HepG2 (cell line): ENCODE measurements around the gene SPTAN1. TPM values are rescaled to one million over a fixed set of nuclear protein-coding genes. Genes with fewer than 3 reads are reported as not detected.

ENCODE experiments used
- AGO2 ChIP-seq: fragments of 200-400 bp; formaldehyde crosslinking; optimal IDR thresholded peaks from 2 replicates; pipeline ENCODE3; 2017; ENCODE audit warnings: mild to moderate bottlenecking, low read depth, low read length, moderate library complexity
- CBX5 ChIP-seq: sonication (generic); formaldehyde crosslinking; IDR thresholded peaks from 2 replicates; pipeline ENCODE4 v1.4.0; 2020; ENCODE audit warnings: missing genetic modification reagents, borderline replicate concordance
- ETV5 ChIP-seq: IDR thresholded peaks from 2 replicates; pipeline ENCODE4 v1.6.1; 2018; ENCODE audit warnings: missing biosample characterization, missing genetic modification reagents, inconsistent platforms, borderline replicate concordance
- FOXP1 ChIP-seq, 2 experiments: fragments of 450-650 bp in 1 of 2; IDR thresholded peaks; 2 replicates each; pipeline ENCODE4 v1.6.1; 2017 to 2018; ENCODE audit warnings: antibody characterized with exemption in 1 of 2
- KDM5B ChIP-seq: sonication (generic); formaldehyde crosslinking; IDR thresholded peaks from 2 replicates; pipeline ENCODE4 v1.4.0; 2020; ENCODE audit warnings: missing genetic modification reagents, mild to moderate bottlenecking, borderline replicate concordance
- KMT2B ChIP-seq: IDR thresholded peaks from 2 replicates; pipeline ENCODE4 v1.6.1; 2016; ENCODE audit warnings: missing genetic modification reagents, missing compliant biosample characterization
- MIXL1 ChIP-seq: IDR thresholded peaks from 2 replicates; pipeline ENCODE4 v1.6.1; 2016
- MXD4 ChIP-seq: IDR thresholded peaks from 2 replicates; pipeline ENCODE4 v1.6.1; 2016; ENCODE audit warnings: mild to moderate bottlenecking, missing biosample characterization, missing genetic modification reagents
- TEAD2 ChIP-seq: sonication (generic); formaldehyde crosslinking; IDR thresholded peaks from 2 replicates; pipeline ENCODE4 v1.9.0; 2021; ENCODE audit warnings: missing genetic modification reagents
- ZNF550 ChIP-seq: sonication (generic); formaldehyde crosslinking; IDR thresholded peaks from 2 replicates; pipeline ENCODE4 v1.4.0; 2020; ENCODE audit warnings: mild to moderate bottlenecking, missing genetic modification reagents, borderline replicate concordance
- ZNF790 ChIP-seq: sonication (generic); formaldehyde crosslinking; IDR thresholded peaks from 2 replicates; pipeline ENCODE4 v1.8.0; 2022; ENCODE audit warnings: missing genetic modification reagents, mild to moderate bottlenecking, borderline replicate concordance
- ZNF83 ChIP-seq: sonication (generic); formaldehyde crosslinking; IDR thresholded peaks from 2 replicates; pipeline ENCODE4 v1.4.0; 2020; ENCODE audit warnings: missing genetic modification reagents, mild to moderate bottlenecking, borderline replicate concordance
- polyA plus RNA-seq, 8 experiments: library from polyadenylated mRNA; depleted of rRNA in 3 of 8; stranded (reverse) in 7 of 8; unstranded in 1 of 8; fragments of >200 nt; fragmentation: Illumina TruSeq in 4 of 8; extraction: Trizol in 4 of 8; gene quantifications; 2 replicates each; pipeline versions ENCODE4 v1.2.1 to v1.2.3, GENCODE V29; 2011 to 2016; ENCODE audit warnings: low read depth in 4 of 8, missing spikeins in 1 of 8, mixed read lengths in 1 of 8; ENCODE audit not compliant: insufficient read depth in 1 of 8
- total RNA-seq, 5 experiments: library from RNA; depleted of rRNA; stranded (reverse); fragments of >200 nt; fragmentation: Illumina TruSeq; extraction: Trizol; gene quantifications; 2 replicates each; pipeline ENCODE4 v1.2.3, GENCODE V29; 2016; ENCODE audit warnings: low read depth in 1 of 5
- TF ChIP-seq, protein P1 (sequence below): sonication (generic); formaldehyde crosslinking; IDR thresholded peaks from 2 replicates; pipeline ENCODE4 v1.4.0; 2020; ENCODE audit warnings: mild to moderate bottlenecking, missing genetic modification reagents
- TF ChIP-seq, protein P2 (sequence below): sonication (generic); formaldehyde crosslinking; IDR thresholded peaks from 2 replicates; pipeline ENCODE4 v1.4.0; 2020; ENCODE audit warnings: missing genetic modification reagents
- TF ChIP-seq, protein P3 (sequence below): fragments of 450-650 bp; IDR thresholded peaks from 2 replicates; pipeline ENCODE4 v1.6.1; 2017; ENCODE audit warnings: mild to moderate bottlenecking
- TF ChIP-seq, protein P4 (sequence below): sonication (generic); formaldehyde crosslinking; IDR thresholded peaks from 2 replicates; pipeline ENCODE4 v1.4.0; 2020; ENCODE audit warnings: missing genetic modification reagents
- TF ChIP-seq, protein P5 (sequence below): sonication (generic); formaldehyde crosslinking; IDR thresholded peaks from 2 replicates; pipeline ENCODE4 v1.4.0; 2020; ENCODE audit warnings: missing genetic modification reagents
- TF ChIP-seq, protein P6 (sequence below): sonication (generic); formaldehyde crosslinking; IDR thresholded peaks from 2 replicates; pipeline ENCODE4 v1.5.0; 2020; ENCODE audit warnings: missing genetic modification reagents

The SPTAN1 gene
- total and polyA plus RNA-seq, 2 of the 13 experiments (the other 11 are each of a cell fraction or from before 2014, with no cell fraction given) = 106 to 111 TPM

DNA sequence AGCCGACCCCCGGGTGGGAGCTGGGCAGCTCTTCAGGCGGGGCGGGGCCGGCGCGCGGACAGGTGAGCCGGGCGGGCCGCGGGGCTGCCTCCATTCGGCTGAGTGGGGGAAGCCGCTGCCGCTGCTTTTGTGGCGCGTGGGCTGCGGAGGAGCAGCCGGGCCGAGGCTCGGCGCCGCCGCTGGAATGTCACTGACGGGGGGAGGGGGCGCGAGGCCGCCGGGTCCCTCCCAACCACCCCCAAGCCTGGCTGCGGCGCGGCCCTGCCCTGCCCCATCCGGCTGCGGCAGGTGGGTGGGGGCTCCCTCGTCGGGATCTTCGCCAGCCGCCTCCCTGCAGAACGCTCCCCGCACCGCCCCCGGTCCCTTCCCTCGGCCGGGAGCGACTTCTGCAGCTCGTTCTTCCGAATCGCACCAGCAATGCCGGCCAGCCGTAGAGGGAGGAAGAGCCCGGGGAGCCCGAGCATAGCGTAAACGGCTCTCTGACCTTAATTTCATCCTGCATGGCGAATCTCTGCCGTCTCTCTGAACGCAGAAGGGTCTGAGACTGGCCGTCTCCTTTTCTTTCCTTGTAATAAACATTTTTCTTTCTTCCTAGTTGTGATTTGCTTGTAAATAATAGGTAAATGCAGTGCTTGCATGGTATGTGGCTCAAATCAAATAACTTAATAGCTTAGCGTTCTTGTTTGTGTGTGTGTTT lies 505 bp downstream of the SPTAN1 start (continued):
- no peak for TF ChIP-seq ZNF550
- TF ChIP-seq, protein P1, sequence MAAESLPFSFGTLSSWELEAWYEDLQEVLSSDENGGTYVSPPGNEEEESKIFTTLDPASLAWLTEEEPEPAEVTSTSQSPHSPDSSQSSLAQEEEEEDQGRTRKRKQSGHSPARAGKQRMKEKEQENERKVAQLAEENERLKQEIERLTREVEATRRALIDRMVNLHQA (CRISPR knock-in tag) = no peak
- peak; percentile 22; the same call in 1 of the 2 replicates for TF ChIP-seq KDM5B (CRISPR knock-in tag)
- no peak for TF ChIP-seq ZNF83 (CRISPR knock-in tag)
- TF ChIP-seq, protein P2, sequence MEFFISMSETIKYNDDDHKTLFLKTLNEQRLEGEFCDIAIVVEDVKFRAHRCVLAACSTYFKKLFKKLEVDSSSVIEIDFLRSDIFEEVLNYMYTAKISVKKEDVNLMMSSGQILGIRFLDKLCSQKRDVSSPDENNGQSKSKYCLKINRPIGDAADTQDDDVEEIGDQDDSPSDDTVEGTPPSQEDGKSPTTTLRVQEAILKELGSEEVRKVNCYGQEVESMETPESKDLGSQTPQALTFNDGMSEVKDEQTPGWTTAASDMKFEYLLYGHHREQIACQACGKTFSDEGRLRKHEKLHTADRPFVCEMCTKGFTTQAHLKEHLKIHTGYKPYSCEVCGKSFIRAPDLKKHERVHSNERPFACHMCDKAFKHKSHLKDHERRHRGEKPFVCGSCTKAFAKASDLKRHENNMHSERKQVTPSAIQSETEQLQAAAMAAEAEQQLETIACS = no peak
- no peak for TF ChIP-seq TEAD2
- no peak; the same call in 1 of the 2 replicates for TF ChIP-seq MXD4 (CRISPR knock-in tag)
- TF ChIP-seq, protein P3, sequence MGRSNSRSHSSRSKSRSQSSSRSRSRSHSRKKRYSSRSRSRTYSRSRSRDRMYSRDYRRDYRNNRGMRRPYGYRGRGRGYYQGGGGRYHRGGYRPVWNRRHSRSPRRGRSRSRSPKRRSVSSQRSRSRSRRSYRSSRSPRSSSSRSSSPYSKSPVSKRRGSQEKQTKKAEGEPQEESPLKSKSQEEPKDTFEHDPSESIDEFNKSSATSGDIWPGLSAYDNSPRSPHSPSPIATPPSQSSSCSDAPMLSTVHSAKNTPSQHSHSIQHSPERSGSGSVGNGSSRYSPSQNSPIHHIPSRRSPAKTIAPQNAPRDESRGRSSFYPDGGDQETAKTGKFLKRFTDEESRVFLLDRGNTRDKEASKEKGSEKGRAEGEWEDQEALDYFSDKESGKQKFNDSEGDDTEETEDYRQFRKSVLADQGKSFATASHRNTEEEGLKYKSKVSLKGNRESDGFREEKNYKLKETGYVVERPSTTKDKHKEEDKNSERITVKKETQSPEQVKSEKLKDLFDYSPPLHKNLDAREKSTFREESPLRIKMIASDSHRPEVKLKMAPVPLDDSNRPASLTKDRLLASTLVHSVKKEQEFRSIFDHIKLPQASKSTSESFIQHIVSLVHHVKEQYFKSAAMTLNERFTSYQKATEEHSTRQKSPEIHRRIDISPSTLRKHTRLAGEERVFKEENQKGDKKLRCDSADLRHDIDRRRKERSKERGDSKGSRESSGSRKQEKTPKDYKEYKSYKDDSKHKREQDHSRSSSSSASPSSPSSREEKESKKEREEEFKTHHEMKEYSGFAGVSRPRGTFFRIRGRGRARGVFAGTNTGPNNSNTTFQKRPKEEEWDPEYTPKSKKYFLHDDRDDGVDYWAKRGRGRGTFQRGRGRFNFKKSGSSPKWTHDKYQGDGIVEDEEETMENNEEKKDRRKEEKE = no peak
- TF ChIP-seq, protein P4, sequence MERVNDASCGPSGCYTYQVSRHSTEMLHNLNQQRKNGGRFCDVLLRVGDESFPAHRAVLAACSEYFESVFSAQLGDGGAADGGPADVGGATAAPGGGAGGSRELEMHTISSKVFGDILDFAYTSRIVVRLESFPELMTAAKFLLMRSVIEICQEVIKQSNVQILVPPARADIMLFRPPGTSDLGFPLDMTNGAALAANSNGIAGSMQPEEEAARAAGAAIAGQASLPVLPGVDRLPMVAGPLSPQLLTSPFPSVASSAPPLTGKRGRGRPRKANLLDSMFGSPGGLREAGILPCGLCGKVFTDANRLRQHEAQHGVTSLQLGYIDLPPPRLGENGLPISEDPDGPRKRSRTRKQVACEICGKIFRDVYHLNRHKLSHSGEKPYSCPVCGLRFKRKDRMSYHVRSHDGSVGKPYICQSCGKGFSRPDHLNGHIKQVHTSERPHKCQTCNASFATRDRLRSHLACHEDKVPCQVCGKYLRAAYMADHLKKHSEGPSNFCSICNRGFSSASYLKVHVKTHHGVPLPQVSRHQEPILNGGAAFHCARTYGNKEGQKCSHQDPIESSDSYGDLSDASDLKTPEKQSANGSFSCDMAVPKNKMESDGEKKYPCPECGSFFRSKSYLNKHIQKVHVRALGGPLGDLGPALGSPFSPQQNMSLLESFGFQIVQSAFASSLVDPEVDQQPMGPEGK (CRISPR knock-in tag) = peak; percentile 94
- TF ChIP-seq CBX5 (CRISPR knock-in tag) = no peak
- TF ChIP-seq, protein P5, sequence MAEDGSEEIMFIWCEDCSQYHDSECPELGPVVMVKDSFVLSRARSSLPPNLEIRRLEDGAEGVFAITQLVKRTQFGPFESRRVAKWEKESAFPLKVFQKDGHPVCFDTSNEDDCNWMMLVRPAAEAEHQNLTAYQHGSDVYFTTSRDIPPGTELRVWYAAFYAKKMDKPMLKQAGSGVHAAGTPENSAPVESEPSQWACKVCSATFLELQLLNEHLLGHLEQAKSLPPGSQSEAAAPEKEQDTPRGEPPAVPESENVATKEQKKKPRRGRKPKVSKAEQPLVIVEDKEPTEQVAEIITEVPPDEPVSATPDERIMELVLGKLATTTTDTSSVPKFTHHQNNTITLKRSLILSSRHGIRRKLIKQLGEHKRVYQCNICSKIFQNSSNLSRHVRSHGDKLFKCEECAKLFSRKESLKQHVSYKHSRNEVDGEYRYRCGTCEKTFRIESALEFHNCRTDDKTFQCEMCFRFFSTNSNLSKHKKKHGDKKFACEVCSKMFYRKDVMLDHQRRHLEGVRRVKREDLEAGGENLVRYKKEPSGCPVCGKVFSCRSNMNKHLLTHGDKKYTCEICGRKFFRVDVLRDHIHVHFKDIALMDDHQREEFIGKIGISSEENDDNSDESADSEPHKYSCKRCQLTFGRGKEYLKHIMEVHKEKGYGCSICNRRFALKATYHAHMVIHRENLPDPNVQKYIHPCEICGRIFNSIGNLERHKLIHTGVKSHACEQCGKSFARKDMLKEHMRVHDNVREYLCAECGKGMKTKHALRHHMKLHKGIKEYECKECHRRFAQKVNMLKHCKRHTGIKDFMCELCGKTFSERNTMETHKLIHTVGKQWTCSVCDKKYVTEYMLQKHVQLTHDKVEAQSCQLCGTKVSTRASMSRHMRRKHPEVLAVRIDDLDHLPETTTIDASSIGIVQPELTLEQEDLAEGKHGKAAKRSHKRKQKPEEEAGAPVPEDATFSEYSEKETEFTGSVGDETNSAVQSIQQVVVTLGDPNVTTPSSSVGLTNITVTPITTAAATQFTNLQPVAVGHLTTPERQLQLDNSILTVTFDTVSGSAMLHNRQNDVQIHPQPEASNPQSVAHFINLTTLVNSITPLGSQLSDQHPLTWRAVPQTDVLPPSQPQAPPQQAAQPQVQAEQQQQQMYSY (CRISPR knock-in tag) = no peak
- no peak for TF ChIP-seq KMT2B (CRISPR knock-in tag)
- no peak for TF ChIP-seq MIXL1 (CRISPR knock-in tag)
- TF ChIP-seq ZNF790 (CRISPR knock-in tag) = no peak
- TF ChIP-seq FOXP1 (IDR thresholded peaks at IDR 0.05) = no peak
- TF ChIP-seq FOXP1 (CRISPR knock-in tag; IDR thresholded peaks at IDR 0.05) = no peak
- TF ChIP-seq ETV5 (CRISPR knock-in tag) = no peak
- TF ChIP-seq AGO2 = peak; percentile 84
- TF ChIP-seq, protein P6, sequence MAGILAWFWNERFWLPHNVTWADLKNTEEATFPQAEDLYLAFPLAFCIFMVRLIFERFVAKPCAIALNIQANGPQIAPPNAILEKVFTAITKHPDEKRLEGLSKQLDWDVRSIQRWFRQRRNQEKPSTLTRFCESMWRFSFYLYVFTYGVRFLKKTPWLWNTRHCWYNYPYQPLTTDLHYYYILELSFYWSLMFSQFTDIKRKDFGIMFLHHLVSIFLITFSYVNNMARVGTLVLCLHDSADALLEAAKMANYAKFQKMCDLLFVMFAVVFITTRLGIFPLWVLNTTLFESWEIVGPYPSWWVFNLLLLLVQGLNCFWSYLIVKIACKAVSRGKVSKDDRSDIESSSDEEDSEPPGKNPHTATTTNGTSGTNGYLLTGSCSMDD (CRISPR knock-in tag) = no peak
